GM12801 (cell line): ENCODE measurements around the gene CDH13.

Source experiments
- CTCF ChIP-seq: IDR thresholded peaks from one replicate; pipeline ENCODE4 v1.5.1; 2011; ENCODE audit warnings: control low read depth; ENCODE audit not compliant: insufficient read length; ENCODE audit errors: extremely low read depth

Gene CDH13

GRCh38 chr16:83568345-83568744 lies 941.6 kb downstream of the CDH13 start:
- no peak for TF ChIP-seq CTCF

GRCh38 chr16:83574388-83574787 lies 947.6 kb downstream of the CDH13 start:
- no peak for TF ChIP-seq CTCF

GRCh38 chr16:83577078-83577745 lies 950.4 kb downstream of the CDH13 start:
- no peak for TF ChIP-seq CTCF

- TF ChIP-seq CTCF, result no peak
Measured at GRCh38 chr16:83578171-83578570, 951.4 kb downstream of the CDH13 start.

- no peak for TF ChIP-seq CTCF
Measured at GRCh38 chr16:83579027-83579426, 952.3 kb downstream of the CDH13 start.

- no peak for TF ChIP-seq CTCF
Measured at GRCh38 chr16:83579436-83579835, 952.7 kb downstream of the CDH13 start.

GRCh38 chr16:83581082-83581481 lies 954.3 kb downstream of the CDH13 start:
- TF ChIP-seq CTCF, result no peak
